Activated gamma-delta T cell (primary cell): ENCODE results near the gene POLR3GL.

Source experiments
- DNase-seq: peaks from one replicate; lab custom pipeline; 2025; lab: John Stamatoyannopoulos, UW

The POLR3GL gene

DNA sequence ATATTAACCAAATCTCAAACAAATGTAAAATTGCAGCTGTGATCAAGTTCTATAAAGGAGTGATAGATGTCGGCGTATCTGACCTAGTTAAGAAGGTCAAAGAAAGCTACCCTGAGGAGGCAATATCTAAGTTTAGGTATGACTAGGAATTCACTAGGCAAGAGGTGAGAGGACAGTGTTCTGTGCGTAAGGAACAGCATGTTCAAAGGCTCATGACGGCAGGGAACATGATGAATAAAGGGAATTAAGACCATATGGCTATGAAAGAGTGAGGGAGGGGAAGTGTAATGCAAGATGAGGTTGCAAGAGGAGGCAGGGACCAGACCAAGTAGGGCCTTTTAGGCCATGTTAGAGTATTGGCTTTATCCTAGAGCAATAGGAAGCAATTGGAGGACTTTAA, 15.3 kb upstream of the POLR3GL start:
- no peak for DNase-seq

- DNase-seq, result no peak
These were observed 13.0 kb upstream of the POLR3GL start for GRCh38 chr1:145951526-145951925.

- DNase-seq, result no peak
These were observed 11.6 kb upstream of the POLR3GL start for GRCh38 chr1:145952903-145953302.

- no peak for DNase-seq
These were observed 10.6 kb upstream of the POLR3GL start for GRCh38 chr1:145953861-145954260.

DNA sequence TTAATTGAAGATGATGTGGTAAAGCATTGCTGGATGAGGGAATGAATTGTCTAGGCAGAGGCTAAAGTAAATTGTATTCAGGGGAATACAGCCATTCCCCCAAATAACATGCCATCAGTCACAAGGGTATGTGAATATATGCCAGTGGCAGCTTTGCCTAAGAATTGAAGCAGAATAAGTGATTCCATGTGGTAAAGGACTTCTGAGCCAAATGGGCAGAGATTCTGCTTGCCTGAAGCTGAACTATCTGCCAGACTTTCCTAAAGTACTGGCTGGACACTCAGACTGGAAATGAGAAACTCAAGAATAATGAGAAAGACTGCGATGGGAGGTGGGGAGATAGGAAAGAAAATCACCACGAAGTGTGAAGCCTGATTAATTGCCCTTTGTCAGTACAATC, 9.1 kb upstream of the POLR3GL start:
- DNase-seq, result no peak

DNA sequence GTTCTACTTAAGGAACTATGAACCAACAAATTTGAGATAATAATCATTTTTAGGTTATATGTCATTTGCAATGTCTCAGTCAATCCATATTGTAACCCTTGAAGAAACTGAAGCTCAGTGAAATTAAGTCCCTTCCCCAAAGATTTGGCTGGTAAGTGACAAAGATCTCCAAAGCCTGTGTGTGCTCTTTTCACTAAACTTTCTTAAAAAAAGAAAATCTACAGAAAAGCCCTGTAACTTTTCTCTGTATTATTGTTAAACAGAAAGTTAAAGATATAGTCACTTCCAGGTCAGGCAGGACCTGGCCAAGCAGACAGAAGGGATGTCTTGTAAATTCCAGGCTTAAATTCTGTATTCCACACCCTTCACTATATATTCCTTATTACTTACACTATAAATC, 8.1 kb upstream of the POLR3GL start:
- DNase-seq, result no peak

GRCh38 chr1:145956781-145957442, 7.6 kb upstream of the POLR3GL start:
- DNase-seq, result no peak

GRCh38 chr1:145957443-145958319, 6.8 kb upstream of the POLR3GL start, which contains the start of gene LIX1L:
Gene LIX1L (minus strand): TSS chr1:145958017. CDS start chr1:145957927, 90 bp downstream.
- peak; percentile 85 for DNase-seq

- no peak for DNase-seq
These were observed 5.8 kb upstream of the POLR3GL start for GRCh38 chr1:145958734-145959133.

- DNase-seq, result no peak
These were observed 5.2 kb upstream of the POLR3GL start for GRCh38 chr1:145959333-145959732.

- DNase-seq, result no peak
These were observed 4.5 kb upstream of the POLR3GL start for GRCh38 chr1:145959957-145960467.

DNA sequence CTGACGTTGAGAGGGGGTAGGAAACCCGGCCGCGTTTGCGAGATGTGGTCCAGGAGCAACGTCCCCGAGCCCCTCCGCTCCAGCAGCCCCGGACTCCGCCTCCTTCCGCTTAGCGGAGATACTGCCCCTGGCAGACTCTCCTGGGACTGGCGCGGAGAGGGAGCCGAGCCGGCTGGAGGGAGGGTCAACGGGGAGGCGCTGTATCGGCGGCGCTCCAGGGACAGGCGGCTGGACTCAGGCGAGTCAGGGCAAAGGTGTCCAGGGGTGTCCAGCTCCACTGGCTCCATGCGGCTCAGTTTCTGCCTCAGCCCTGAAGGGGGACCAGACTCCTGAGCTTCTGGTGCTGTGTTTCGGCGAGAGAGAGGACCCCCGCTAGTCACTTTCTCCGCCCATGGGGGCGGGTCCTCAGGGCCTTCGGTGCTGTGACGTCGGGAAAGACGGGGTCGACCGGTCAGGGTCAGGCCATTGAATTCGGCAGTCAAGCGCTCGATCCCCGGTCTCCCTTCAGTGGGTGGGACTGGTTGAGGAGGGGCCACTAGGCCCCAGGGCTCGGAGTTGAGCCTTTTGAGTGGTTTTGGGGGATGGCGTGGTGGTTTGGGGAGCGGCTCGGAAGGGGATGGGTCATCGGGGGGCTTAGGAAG, 3.9 kb upstream of the POLR3GL start:
- DNase-seq, result peak; percentile 36

GRCh38 chr1:145961109-145961424, 3.4 kb upstream of the POLR3GL start:
- no peak for DNase-seq

DNA sequence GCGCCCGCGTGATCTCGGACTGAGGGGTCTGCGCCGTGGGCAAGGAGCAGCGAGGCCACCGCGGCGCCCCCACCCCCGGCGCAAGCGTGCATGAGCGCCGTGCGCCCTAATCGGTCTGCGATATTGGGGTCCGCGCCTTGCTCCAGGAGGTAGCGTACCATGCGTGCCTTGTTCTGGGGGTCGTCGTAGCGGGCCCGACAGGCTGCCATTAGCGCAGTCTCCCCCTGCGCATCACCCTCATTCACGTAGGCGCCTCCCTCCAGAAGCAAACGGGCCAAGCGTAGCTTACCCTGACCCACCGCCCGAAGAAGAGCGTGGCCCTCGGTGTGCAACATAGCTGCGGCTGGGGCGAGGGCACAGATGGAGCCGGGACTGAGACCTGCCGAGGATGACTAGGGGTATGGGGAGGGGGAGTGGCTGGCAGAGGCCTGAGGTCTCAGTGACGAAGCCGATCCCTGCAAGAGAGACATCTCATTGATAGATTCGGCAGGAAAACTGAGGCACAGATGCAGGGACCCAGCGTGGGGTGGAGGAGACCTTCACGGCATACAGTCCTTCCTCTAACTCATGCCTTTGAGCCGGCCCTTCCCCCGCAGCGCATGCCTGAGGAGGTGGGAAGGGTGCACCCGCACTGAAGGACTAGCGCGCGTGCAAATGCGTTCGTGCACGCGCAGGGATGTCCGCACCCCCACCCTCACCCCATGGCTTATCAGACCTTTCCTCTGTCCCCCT, 2.9 kb upstream of the POLR3GL start:
- no peak for DNase-seq

DNA sequence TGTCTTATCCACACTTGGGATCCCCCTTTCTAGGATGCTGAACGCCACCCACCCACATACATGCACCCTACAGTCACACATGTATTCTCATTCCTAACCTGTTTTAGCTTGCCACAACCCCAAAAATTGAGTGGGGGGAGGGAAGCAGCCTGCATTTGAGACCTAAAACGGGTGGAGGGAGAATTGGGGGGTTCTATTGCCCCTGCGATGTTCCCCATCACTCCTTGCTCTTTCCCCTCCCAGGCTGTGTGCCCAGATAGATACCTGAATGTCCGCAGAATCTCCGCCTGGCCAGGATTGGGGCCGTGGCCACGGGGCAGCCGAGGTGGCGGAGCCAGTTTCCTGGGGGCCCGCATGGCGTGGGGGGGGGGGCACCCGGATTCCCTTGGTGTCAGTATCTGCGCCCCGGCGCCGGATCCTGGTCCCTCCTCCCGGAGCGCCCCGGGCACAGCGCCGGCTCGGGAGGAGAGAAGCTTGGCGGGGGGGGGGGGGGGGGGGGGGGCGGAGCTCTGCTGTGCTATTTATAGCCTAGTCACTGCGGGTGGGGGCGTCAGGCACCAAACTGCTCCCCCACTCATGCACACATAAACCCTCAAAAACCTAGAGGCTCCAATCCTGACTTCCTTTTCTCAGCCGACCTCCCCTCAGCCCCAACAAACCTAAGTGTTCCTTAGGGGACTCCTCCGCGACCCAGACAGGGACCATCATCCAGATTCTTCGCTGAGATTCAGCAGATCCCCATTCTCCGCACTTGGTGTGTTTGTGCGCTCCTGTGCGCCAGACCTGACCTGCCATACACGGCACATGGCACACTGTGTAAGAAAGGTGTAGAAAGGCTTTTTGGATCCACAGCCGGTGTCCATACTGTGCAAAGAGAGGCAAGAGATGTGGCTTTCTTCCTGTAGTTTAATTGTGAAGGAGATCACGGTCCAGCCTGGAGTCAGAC, 2.1 kb upstream of the POLR3GL start:
- DNase-seq, result peak; percentile 36

GRCh38 chr1:145963265-145964019, 1.0 kb upstream of the POLR3GL start:
- no peak for DNase-seq

- no peak for DNase-seq
These were observed 742 bp downstream of the POLR3GL start for GRCh38 chr1:145965119-145965744.

DNA sequence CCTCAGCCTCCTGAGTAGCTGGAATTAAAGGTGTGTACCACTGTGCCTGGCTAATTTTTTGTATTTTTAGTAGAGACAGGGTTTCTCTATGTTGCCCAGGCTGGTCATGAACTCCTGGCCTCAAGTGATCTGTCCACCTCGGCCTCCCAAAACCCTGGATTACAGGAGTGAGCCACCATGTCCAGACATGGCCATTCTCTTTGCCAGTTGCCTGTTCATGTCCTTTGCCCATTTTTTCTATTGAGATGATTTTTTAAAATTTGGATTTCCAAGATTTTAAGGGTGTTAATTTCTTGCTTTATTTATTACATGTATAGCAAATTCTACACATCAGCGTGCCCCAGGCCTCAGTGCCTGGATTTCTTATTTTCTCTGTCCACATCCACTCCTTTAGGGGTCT, 2.8 kb downstream of the POLR3GL start:
- no peak for DNase-seq

DNA sequence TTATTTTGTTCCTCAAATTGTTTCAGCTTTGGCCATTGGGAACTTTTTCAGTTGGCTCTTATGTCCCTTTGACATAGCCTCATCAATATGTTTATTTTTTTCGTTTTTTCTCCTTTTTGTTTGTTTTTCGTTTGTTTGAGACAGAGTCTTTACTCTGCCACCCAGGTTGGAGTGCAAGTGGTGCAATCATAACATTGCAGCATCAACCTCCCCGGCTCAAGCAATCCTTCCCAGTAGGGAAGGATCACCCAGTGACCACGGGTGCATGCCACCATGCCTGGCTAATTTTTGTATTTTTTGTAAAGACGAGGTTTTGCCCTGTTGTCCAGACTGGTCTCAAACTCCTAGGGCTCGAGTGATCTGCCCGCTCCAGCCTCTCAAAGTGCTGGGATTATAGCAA, 8.1 kb downstream of the POLR3GL start:
- no peak for DNase-seq

GRCh38 chr1:145974721-145975120, 10.2 kb downstream of the POLR3GL start:
- no peak for DNase-seq
